Measurements from ENCODE around the gene ME2. TPM values are rescaled to one million over a fixed set of nuclear protein-coding genes. Genes with fewer than 3 reads are reported as not detected.
"Not testable (repeated sequence)": the region's sequence is repeated elsewhere in the genome, so short reads cannot be mapped to it uniquely, and the experiment has no call there.

The ME2 gene
- total RNA-seq, 1 donor from 2014 or later, result 54.5 TPM

DNA sequence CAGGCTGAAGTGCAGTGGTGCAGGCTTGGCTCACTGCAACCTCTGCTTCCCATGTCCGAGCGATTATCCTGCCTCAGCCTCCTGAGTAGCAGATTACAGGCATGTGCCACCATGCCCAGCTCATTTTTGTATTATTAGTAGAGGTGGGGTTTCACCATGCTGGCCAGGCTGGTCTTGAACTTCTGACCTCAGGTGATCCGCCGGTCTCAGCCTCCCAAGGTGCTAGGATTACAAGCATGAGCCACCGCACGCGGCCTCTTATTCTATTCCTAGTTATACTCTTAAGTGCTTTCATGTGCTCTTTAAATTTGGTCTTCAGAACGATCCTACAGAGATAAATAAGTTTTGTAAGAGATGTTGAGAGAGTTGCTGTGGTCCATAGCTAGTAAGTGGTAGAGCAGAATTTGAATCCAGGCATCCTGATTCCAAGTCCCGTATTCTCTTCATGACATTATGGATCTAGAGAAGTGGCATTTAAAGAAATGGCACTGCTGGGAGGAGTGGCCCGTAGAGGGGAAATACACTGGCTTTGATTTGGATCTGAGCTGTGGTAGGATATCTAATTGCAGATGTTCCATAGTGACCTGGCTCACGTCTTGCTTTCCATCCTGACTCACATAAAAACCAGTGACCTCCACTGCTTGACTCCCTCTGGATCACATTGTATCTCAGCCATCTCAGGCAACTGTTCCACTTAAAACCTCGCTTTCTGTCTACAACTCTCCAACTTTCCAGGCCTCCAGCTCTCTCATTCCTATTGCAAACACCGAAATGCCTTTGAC, 22.8 kb upstream of the ME2 start:
- Histone ChIP-seq H3K9me3 (replicated peaks) (no peaks in the 10 kb centered on the region), H3K27me3 (ENCODE audit: low read depth) (no peaks in the 10 kb centered on the region), H3K36me3 (no peaks in the 10 kb centered on the region), H3K4me1 (no peaks in the 10 kb centered on the region), H3K4me3 (no peak overlapping the region), H3K27ac (replicated peaks) (no peak overlapping the region)
- intact Hi-C loops (cut with micrococcal nuclease), result no loop called here
- no peak for TF ChIP-seq CTCF (IDR thresholded peaks at IDR 0.05; ENCODE audit: borderline replicate concordance)
- DNase-seq, result no peak

DNA sequence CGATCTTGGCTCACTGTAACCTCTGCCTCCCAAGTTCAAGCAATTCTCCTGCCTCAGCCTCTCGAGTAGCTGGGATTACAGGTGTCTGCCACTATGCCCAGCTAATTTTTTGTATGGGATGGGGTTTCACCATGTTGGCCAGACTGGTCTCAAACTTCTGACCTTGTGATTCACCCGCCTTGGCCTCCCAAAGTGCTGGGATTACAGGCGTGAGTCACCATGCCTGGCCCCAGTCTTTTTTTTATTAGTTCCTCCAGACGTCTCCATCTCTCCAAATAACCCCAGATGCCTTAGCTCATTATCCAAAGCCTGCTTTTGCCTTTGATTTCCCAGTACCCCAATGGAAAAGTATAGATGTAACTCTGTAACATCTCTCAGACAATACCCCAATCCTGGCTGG, 21.8 kb upstream of the ME2 start:
- intact Hi-C loops (cut with micrococcal nuclease); DNase-seq; H3K27ac ChIP-seq (replicated peaks); H3K27me3 ChIP-seq (ENCODE audit: low read depth); H3K4me3 ChIP-seq; H3K9me3 ChIP-seq (replicated peaks); H3K4me1 ChIP-seq; H3K36me3 ChIP-seq: not testable (repeated sequence)

DNA sequence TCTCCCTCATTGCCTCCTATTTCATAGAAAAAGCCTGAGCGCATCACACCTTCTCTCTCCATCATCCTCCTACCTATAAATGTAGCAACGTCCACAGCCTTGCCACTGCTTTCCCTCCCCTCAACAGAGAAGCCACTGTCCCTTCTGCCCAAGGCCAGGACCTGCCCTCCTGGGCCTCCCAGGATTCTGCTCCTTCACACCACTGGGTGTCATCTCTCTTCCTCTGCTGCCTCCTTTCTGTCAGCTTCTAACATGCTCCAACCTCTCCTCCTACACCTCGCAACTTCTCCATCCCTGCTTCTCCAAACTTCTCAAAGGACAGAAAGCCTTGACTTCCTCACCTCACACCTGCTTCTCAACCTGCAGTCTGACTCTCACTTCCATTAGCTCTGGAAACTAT, 21.2 kb upstream of the ME2 start:
- Histone ChIP-seq H3K36me3 (no peaks in the 10 kb centered on the region), H3K27ac (replicated peaks) (no peak overlapping the region), H3K9me3 (replicated peaks) (no peaks in the 10 kb centered on the region), H3K4me1 (no peaks in the 10 kb centered on the region), H3K4me3 (no peak overlapping the region), H3K27me3 (ENCODE audit: low read depth) (no peaks in the 10 kb centered on the region)
- no peak for TF ChIP-seq CTCF (IDR thresholded peaks at IDR 0.05; ENCODE audit: borderline replicate concordance)
- intact Hi-C loops (cut with micrococcal nuclease), result no loop called here
- no peak for DNase-seq

DNA sequence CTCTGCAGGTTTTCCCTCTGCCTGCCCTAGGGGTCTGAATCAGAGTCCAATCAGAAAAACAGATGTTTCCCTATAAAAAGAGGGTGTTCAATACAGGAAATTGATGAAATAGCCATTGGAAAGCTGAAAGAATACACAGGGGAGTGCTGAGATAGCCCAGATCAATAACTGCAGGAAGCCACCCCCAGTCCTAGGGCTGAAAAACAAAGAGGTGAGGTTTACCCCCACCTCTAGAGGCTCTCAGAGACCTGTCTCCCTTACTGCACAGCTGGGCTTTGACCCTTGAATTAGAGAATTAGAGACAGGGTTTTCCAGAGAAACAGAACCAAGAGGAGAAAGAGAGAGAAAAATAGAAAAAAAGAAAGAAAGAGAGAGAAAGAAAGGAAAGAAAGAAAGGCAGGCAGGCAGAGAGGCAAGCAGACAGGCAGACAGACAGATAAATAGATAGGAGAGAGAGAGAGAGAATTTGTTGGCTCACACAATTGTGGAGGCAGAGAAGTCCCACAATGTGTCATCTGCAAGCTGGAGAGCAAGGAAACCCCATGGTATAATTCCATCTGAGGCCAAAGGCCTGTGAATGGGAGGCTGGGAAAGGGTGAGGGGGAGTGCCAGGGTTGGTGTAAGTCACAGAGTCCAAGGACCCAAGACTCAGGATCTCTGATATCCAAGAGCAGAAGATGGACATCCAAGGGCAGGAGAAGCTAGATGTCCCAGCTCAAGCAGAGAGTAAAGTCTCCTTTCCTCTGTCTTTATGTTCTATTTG, 18.9 kb upstream of the ME2 start:
- intact Hi-C loops (cut with micrococcal nuclease), result no loop called here
- H3K27ac ChIP-seq (replicated peaks), result no peak overlapping the region
- H3K36me3 ChIP-seq, result no peaks in the 10 kb centered on the region
- no peaks in the 10 kb centered on the region for H3K9me3 ChIP-seq (replicated peaks)
- no peaks in the 10 kb centered on the region for H3K27me3 ChIP-seq (ENCODE audit: low read depth)
- no peak for DNase-seq
- H3K4me1 ChIP-seq, result peaks cover 6% of the 10 kb centered on the region
- no peak overlapping the region for H3K4me3 ChIP-seq
- TF ChIP-seq CTCF (IDR thresholded peaks at IDR 0.05; ENCODE audit: borderline replicate concordance), result no peak

DNA sequence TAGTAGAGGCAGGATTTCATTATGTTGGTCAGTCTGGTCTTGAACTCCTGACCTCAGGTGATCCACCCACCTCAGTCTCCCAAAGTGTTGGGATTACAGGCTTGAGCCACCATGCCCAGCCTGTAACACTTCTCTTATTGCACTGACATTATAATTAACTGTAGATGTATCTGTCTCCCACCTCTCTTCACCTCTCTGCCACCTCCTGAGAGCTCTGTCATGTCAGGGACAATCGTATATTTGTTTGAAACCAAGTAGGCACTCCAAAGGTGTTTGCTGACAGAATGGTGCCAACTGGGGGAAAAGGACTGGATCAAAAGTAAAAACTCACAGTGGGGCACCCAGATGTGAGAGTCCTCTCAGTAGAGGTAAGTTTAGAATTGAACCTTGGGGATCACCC, 17.3 kb upstream of the ME2 start:
- H3K36me3 ChIP-seq, result no peaks in the 10 kb centered on the region
- DNase-seq, result no peak
- H3K4me1 ChIP-seq, result peaks cover 6% of the 10 kb centered on the region
- H3K27me3 ChIP-seq (ENCODE audit: low read depth), result no peaks in the 10 kb centered on the region
- peak overlapping the region; percentile 40 for H3K27ac ChIP-seq (replicated peaks)
- no peaks in the 10 kb centered on the region for H3K9me3 ChIP-seq (replicated peaks)
- intact Hi-C loops (cut with micrococcal nuclease), result no loop called here
- H3K4me3 ChIP-seq, result no peak overlapping the region
- TF ChIP-seq CTCF (IDR thresholded peaks at IDR 0.05; ENCODE audit: borderline replicate concordance), result no peak

DNA sequence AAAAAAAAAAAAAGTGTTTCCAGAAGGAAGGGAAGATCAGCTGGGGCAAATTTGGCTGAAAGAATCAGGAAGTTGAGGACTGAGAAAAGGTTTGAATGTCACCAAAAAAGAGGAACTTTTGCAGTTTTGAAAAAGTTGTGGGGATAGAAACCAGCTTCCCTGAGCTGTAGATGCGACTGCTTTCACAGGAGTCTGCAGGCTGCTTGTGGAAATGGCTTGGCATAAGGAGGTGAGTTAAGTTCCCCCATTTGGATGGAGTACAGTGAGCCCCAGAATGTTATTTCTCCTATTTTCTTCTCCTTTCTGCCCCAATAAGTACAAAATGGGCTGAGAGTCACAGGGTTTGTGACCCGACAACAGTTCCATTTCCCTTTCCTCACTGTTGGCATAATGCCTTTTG, 16.5 kb upstream of the ME2 start:
- H3K9me3 ChIP-seq (replicated peaks), result no peaks in the 10 kb centered on the region
- H3K4me1 ChIP-seq, result peaks cover 6% of the 10 kb centered on the region
- no peaks in the 10 kb centered on the region for H3K27me3 ChIP-seq (ENCODE audit: low read depth)
- no peak for TF ChIP-seq CTCF (IDR thresholded peaks at IDR 0.05; ENCODE audit: borderline replicate concordance)
- no peak for DNase-seq
- H3K36me3 ChIP-seq, result no peaks in the 10 kb centered on the region
- H3K4me3 ChIP-seq, result no peak overlapping the region
- peak overlapping the region; percentile 40 for H3K27ac ChIP-seq (replicated peaks)
- intact Hi-C loops (cut with micrococcal nuclease), result no loop called here
